ENCODE measurements around the gene APOC3. TPM values are rescaled to one million over a fixed set of nuclear protein-coding genes. Genes with fewer than 3 reads are reported as not detected.

APOC3 gene
- total RNA-seq, result not detected
- long read RNA-seq, result 0 reads

GRCh38 chr11:116829525-116830183 lies at the start of gene APOC3:
TSS of gene APOC3 (plus strand) at chr11:116829907. CDS start at chr11:116830583, 676 bp downstream.
- DNase-seq (ENCODE audit: low spot score), result no peak
- intact Hi-C loops (cut with DNase I), result no loop called here

DNA sequence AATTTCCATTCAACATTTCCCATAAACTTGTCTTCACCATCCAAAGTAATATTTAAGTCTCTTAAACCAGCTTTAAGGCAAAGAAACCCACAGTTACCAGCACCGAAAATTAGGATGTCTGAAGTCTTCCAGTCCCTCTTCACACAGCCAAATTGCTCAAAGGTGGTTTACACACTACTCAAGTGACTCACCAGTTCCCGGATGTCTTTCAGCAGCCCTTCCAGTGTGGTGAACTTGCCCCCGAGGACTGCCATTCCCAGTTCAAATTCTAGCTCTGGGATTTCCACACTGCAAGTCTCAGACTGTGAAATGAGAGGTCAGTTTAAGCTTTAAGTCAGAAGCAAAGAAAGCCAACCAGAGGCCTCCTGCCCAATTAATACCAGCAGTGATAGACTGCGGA lies 47.0 kb upstream of the APOC3 start:
- intact Hi-C loops (cut with DNase I), result no loop called here
- no peak for DNase-seq (ENCODE audit: low spot score)

DNA sequence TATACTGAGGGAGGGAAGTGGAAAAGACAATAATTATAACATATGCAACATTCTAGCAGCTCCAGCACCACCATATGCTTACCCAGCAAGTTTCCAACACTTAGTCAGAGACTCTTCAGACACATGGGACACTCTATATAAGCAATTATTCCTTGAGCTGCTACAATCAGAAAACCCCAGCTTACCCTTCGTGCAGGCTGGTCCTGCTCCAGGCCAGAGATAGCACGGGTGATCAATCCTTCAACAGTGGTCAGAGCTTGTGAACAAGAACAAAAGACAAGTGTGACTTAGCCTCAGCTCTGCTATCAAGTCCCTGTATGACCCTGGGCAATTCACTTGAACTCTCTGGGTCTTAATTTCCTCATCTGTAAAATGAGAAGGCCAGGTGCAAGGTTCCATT lies 43.4 kb upstream of the APOC3 start:
- DNase-seq (ENCODE audit: low spot score), result no peak
- intact Hi-C loops (cut with DNase I), result no loop called here

- DNase-seq (ENCODE audit: low spot score), result no peak
- intact Hi-C loops (cut with DNase I), result no loop called here
Measured at GRCh38 chr11:116786966-116787365, 42.7 kb upstream of the APOC3 start.

GRCh38 chr11:116787436-116787785 lies 42.3 kb upstream of the APOC3 start:
- intact Hi-C loops (cut with DNase I), result no loop called here
- DNase-seq (ENCODE audit: low spot score), result no peak

GRCh38 chr11:116787786-116788486 lies 41.8 kb upstream of the APOC3 start, which contains the start of gene ZPR1:
TSS of gene ZPR1 (minus strand) at chr11:116788023. CDS start at chr11:116787990, 33 bp downstream.
- intact Hi-C loops (cut with DNase I), result loop anchor here (2.0 kb wide), 1 partner anchor 15 kb away; the partner anchor contains the start of gene BUD13
- peak; percentile 96 for DNase-seq (ENCODE audit: low spot score)

DNA sequence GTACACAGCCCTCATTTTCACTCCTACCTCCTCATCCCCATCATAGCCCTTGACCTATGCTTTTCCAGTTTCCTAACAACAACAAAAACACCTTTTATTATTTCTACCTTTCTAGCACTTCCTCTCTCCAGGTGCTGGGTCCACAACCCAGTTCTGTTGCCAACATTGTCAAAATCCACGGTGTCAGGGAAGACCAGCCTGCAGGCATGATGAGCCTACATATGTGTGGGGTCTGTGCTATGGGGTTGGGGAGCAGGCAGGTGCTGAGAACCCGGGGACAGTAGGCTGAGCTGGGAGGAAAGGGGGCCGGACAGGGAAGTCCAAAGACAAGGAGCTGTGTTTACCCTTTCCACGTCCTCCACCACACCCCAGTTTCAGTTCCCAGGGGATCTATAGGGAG lies 41.2 kb upstream of the APOC3 start:
- intact Hi-C loops (cut with DNase I), result loop anchor here (2.0 kb wide), 1 partner anchor 16 kb away; the partner anchor contains the start of gene BUD13
- no peak for DNase-seq (ENCODE audit: low spot score)

DNA sequence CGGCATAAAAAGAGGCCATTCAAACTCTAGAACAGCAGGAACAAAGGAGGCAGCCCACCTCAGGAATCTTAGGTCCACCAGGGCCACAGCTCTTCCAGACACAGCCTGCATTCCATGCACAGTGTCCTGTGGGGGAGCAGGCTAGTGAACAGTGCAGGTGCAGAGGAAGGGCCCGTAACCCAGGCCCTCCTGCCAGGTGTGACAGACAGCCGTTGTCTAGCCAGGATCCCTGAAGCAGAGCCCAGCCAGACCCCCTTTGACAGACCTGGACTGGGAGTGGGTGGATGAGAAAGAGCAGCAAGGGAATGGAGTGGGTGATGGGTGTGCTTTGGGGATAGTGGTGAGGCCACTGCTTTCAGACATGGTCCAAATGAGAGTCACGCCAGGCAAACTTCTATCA lies 40.7 kb upstream of the APOC3 start:
- DNase-seq (ENCODE audit: low spot score), result no peak
- intact Hi-C loops (cut with DNase I), result loop anchor here (2.0 kb wide), 1 partner anchor 16 kb away; the partner anchor contains the start of gene BUD13

GRCh38 chr11:116790167-116791001 lies 39.3 kb upstream of the APOC3 start:
- DNase-seq (ENCODE audit: low spot score), result no peak
- intact Hi-C loops (cut with DNase I), result loop anchor here (2.0 to 5.0 kb wide), 3 partner anchors 46 to 316 kb away; partner anchors contain the start of gene APOA1

- peak; percentile 86 for DNase-seq (ENCODE audit: low spot score)
- intact Hi-C loops (cut with DNase I), result loop anchor here (2.0 to 5.0 kb wide), 3 partner anchors 46 to 316 kb away; partner anchors contain the start of gene APOA1
Measured at GRCh38 chr11:116791002-116791812, 38.5 kb upstream of the APOC3 start.

DNA sequence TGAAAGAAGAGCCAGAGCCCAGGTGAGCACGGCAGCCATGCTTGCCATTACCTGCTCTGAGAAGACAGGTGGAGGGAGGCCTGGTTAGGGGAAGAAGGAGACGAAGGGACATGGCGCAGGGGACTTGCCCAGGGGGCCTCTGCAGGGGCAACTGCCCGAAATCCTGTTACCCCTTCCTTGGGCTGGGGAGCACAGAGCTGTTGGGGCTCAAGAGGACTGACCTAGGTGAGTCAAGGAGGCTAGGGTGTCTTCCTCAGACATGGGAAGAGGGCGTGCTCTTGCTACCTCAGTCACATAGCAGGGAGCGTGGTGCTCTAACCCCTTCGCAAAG lies 37.9 kb upstream of the APOC3 start, which contains the start of gene APOA5:
APOA5 (minus strand) TSS at position 67 of the 331 bp plus-strand sequence; CDS start at position 48, 19 bp downstream.
- intact Hi-C loops (cut with DNase I), result loop anchor here (2.0 to 5.0 kb wide), 4 partner anchors 45 to 431 kb away; partner anchors contain the start of gene APOA1

DNA sequence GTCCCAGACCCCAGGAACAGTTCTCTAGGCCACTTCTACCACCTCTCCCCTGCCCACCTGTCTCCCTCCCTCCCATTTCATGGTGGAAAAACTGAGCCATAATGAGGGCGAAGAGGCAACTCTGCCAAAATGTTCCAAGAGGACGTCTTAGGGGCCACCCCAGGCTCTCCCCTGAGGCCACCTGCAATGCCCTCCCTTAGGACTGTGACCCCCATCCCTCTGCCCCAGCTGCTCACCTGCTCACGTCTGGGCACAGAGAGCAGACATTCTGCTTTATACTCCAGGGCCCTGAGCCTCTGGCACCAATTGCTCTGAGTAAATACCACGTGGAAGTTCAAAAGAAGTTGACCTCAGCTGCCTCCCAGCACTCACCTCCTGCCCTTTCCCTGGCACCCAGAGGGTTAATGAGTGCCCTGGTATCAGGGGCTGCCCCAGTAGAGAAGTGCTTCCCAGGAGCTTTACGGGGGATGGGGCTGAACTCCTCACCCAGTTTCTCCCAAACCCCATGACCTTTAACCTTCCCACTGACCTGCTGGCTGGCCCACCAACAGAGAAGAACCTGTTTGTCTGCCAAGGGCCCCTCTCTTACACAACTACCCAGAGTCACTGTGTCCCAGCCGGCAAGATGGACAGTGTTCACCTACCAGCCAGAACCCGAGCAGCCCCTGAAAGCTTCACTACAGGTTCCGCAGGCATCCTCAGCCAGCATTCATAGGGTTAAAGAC lies 37.4 kb upstream of the APOC3 start:
- intact Hi-C loops (cut with DNase I), result loop anchor here (2.0 to 5.0 kb wide), 2 partner anchors 85 to 430 kb away; no protein-coding TSS in a partner anchor
- DNase-seq (ENCODE audit: low spot score), result no peak

More for the DNA sequence above, 37.9 kb upstream of the APOC3 start, which contains the start of gene APOA5:
- no peak for DNase-seq (ENCODE audit: low spot score)

GRCh38 chr11:116792869-116793771 lies 36.6 kb upstream of the APOC3 start:
- DNase-seq (ENCODE audit: low spot score), result no peak
- intact Hi-C loops (cut with DNase I), result loop anchor here (2.0 to 5.0 kb wide), 2 partner anchors 84 to 430 kb away; no protein-coding TSS in a partner anchor

DNA sequence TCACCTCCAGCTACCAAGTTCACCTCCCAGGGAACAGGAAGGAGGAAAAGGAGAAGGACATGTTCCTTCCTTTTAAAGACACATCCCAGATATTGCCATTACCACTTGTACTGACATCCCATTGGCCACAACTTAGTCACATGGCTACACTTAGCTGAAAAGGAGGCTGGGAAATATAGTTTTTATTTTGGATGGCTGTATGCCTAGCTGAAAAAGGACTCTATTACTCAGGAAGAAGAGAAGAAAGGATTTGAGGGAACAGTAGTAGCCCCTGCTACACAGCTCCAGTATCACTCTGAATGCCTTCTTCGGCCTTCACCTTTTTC lies 36.0 kb upstream of the APOC3 start:
- intact Hi-C loops (cut with DNase I), result loop anchor here (2.0 to 5.0 kb wide), 2 partner anchors 84 to 429 kb away; no protein-coding TSS in a partner anchor
- DNase-seq (ENCODE audit: low spot score), result no peak

- intact Hi-C loops (cut with DNase I), result loop anchor here (5.0 kb wide), 1 partner anchor 82 kb away; no protein-coding TSS in a partner anchor
- DNase-seq (ENCODE audit: low spot score), result no peak
Measured at GRCh38 chr11:116794851-116795250, 34.9 kb upstream of the APOC3 start.

DNA sequence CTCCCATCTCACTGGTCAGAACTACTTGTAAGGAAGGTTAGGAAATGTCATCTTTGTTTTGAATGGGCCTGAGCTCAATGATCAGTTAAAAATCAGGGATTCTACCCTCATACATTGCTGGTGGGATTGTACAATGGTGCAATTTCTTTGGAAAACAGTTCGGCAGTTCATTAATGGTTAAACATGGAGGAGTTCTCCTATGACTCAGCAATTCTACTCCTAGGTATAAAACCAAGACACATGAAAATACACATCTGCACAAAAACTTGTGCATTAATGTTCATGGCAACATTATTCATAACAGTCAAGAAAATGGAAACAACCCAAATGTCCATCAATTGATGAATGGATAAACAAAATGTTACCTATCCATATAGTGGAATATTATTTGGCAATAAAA lies 33.2 kb upstream of the APOC3 start:
- no peak for DNase-seq (ENCODE audit: low spot score)
- intact Hi-C loops (cut with DNase I), result no loop called here

GRCh38 chr11:116797816-116798215 lies 31.9 kb upstream of the APOC3 start:
- intact Hi-C loops (cut with DNase I), result no loop called here

More at GRCh38 chr11:116797816-116798215, 31.9 kb upstream of the APOC3 start:
- no peak for DNase-seq (ENCODE audit: low spot score)

Data from cardiac septum (tissue), 1 donor.